Measurements from ENCODE around the gene MZT1.

DNA sequence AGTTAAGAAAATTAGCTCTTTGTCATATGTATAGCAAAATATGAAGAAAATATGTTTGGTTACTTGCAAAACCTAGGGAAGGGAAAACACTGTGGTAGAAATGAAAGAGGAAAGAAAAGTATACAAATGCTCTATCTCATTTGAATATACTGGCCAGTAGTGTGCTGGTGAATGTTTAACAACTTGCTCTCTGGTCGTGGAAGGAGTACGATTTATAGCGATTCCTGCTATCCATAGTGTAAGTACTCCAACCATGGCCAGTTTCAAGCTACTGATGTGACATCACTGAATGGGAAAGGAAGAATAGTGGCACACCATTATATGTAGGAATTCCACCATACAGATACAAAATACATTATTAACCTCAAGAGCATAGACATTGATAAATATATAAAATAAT, 9.6 kb upstream of the MZT1 start:
- TF ChIP-seq, protein P1, sequence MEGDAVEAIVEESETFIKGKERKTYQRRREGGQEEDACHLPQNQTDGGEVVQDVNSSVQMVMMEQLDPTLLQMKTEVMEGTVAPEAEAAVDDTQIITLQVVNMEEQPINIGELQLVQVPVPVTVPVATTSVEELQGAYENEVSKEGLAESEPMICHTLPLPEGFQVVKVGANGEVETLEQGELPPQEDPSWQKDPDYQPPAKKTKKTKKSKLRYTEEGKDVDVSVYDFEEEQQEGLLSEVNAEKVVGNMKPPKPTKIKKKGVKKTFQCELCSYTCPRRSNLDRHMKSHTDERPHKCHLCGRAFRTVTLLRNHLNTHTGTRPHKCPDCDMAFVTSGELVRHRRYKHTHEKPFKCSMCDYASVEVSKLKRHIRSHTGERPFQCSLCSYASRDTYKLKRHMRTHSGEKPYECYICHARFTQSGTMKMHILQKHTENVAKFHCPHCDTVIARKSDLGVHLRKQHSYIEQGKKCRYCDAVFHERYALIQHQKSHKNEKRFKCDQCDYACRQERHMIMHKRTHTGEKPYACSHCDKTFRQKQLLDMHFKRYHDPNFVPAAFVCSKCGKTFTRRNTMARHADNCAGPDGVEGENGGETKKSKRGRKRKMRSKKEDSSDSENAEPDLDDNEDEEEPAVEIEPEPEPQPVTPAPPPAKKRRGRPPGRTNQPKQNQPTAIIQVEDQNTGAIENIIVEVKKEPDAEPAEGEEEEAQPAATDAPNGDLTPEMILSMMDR (IDR thresholded peaks at IDR 0.05; ENCODE audit: low read depth, low read length, poor library complexity, severe bottlenecking), result no peak
- no peak for TF ChIP-seq EZH2phosphoT487 (IDR thresholded peaks at IDR 0.05; ENCODE audit: borderline replicate concordance, low read length)

All from DOHH2 (cell line).